ENCODE measurements around the gene MET.
"Not testable (repeated sequence)": the region's sequence is repeated elsewhere in the genome, so short reads cannot be mapped to it uniquely, and the experiment has no call there.

The MET gene

DNA sequence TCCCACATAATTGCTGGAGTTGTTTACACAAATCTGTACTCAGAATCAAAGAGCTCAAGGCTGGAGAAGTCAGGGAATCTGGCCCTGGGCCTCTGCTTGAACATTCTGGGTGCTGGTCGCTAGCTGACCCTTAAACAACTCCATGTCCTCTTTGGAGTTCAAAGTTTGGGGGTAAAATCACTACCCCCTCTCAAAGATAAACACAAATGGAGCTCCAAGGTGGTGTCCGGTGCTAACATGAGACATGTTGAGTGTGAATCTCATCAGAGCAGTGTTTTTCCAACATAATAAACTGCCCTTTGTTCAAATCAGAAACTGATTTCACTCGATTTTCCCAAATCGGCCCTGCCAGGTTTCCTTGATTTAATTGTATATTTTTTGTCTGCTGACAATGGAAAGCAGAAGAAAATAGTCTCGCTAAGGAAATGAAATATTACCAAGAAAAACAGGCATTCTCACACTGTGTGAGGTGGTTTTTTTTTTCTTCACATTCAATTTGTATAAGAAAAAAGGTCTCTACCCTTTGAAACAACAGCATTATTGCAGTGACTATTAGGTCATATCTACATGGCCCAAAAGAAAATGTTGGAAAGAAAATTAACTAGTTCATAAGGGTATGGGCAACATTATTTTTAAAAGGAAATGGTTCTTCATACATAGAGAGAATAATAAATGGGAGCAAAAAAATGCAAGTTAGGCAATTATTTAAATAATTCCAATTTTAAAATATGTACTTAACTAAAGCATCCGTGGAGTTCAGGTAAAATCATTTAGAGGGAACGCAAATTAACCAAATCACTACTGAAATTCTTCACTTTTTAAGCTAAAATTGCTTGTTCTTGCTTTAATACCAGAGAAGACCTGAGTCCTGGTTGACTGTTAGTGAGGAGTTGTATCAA lies 134.3 kb downstream of the MET start:
- DNase-seq (ENCODE audit: low read depth in 3 of 3, low spot score in 1 of 3), result no peak

DNA sequence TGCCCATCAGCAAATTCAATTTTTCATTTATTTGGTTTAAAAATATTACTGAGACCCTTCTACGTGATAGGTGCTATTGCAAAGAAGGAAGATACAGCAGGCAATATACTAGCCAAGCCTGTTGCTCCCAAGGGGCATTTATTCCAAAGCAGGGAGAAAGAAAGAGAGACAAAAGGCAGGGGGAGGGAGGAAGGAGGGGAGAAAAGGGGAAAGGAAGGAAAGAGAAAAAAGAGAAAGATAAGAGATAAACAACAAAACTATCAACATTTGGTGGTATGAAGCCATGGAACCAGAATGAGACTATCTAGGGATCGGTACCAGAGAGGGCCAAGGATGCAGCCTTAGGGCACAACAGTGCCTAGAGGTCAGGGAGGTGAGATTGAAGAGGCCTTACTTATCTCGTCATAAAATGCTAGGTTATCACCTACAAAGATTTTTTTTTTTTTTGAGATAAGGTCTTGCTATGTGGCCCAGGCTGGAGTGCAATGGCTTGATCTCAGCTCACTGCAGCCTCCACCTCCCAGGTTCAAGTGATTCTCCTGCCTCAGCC lies 135.1 kb downstream of the MET start:
- no peak for DNase-seq (ENCODE audit: low read depth in 3 of 3, low spot score in 1 of 3)

- no peak for DNase-seq (ENCODE audit: low read depth in 3 of 3, low spot score in 1 of 3)
Measured at GRCh38 chr7:116809636-116810266, 137.8 kb downstream of the MET start.

DNA sequence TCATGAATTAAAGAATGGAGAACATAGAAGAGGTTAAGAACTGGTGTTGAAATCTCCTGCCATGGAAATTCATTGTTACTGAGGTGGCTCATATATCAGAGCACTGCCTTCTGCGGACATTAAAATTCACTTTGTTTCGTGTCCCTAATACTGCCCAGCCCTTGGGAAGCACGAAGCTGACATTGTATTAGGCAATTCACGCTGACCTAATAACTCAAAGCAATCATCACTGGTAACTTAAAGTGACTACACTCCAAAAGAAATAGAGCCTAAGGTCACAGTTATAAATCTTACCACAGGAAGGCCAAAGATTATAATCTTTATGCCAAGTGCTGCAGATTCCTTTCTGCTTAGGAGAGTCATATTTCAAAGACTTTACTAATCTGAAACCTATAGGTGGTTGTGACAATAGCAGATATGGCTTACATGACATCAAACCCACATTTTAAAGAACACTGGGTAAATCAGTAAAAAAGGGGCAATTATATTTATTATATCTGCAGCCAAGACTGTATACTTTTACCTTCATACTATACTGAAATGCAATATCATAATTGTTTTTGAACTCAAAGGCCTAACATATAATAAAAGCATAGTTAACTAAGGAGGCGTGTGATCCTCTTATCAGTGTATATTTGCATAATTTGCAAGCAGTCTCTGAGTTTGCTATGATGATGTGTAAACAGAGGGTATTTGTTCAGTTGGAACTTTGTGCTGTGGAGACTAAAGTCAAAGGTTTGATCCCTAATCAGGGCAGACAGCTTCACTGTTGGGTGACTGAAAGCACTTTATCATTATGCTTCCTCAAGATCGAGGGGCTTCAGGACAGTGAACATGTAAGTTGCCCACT lies 138.5 kb downstream of the MET start:
- no peak for DNase-seq (ENCODE audit: low read depth in 3 of 3, low spot score in 1 of 3)

DNA sequence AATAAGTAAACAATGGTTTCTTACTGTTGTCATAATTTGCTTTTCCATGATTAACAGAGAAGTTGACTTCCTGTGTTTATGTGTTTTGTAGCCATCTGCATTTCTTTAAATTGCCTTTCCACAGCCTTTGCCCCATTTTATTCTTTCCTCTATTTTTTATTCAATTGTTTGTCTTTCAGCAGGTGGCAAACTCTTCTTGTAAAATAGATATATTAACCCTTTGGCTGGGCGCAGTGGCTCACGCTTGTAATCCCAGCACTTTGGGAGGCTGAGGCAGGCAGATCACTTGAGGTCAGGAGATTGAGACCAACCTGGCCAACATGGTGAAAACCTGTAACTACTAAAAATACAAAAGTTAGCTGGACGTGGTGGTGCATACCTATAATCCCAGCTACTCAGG lies 139.8 kb downstream of the MET start:
- DNase-seq (ENCODE audit: low read depth in 3 of 3, low spot score in 1 of 3), result no peak

- no peak for DNase-seq (ENCODE audit: low read depth in 3 of 3, low spot score in 1 of 3)
Measured at GRCh38 chr7:116812860-116813259, 140.9 kb downstream of the MET start.

DNA sequence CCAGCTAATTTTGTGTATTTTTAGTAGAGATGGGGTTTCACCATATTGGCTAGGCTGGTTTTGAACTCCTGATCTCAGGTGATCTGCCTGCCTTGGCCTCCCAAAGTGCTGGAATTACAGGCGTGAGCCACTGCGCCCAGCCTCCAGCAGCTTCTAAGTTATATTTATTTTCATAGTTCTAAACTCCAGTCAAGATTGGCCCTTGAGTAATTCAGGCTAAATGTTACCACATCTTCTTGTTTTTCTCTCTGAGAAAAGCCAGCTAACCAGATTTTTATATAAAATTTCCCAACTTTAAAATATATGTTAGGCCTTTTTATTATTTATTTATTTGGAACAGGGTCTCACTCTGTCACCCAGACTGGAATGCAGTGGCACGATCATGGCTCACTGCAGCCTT lies 141.4 kb downstream of the MET start:
- DNase-seq (ENCODE audit: low read depth in 3 of 3, low spot score in 1 of 3), result not testable (repeated sequence)

DNA sequence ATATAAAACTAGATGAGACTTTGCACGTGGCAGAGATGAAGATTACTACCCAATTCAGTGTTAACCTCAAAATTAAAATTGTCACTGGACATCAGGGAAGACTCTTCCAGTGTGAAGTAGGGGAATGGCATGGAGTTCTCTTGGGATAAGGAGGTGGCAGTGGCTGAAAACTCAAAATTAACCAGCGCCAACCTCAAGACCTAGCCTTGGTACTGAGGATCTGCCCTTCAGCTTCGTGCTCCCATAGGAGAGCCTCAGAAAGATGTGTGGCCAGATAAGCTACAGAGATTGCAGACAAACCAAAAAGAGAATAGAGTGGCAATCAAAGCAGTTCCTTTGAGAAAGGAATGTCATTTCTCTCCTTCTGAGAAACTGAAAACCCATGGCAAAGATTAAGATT lies 143.0 kb downstream of the MET start:
- no peak for DNase-seq (ENCODE audit: low read depth in 3 of 3, low spot score in 1 of 3)

GRCh38 chr7:116820149-116820548 lies 148.2 kb downstream of the MET start:
- no peak for DNase-seq (ENCODE audit: low read depth in 3 of 3, low spot score in 1 of 3)

DNA sequence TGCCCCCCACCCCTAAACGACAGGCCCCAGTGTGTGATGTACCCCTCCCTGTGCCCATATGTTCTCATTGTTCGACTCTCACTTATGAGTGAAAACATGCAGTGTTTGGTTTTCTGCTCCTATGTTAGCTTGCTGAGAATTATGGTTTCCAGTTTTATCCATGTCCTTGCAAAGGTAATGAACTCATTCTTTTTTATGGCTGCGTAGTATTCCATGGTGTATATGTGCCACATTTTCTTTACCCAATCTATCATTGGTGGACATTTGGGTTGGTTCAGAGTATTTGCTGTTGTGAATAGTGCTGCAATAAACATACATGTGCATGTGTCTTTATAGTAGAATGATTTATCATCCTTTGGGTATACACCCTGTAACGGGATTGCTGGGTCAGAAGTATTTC lies 149.7 kb downstream of the MET start:
- not testable (repeated sequence) for DNase-seq (ENCODE audit: low read depth in 3 of 3, low spot score in 1 of 3)

DNA sequence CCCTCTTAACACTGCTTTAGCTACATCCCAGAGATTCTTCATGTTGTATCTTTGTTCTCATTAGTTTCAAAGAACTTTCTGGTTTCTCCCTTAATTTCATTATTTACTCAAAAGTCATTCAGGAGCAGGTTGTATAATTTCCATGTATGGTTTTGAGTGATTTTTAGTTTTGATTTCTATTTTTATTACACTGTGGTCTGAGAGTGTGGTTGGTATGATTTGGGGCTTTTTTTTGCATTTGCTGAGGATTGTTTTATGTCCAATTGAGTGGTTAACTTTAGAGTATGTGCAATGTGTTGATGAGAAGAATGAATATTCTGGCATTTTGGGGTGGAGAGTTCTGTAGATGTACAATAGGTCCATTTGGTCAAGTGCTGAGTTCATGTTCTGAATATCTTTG lies 152.5 kb downstream of the MET start:
- no peak for DNase-seq (ENCODE audit: low read depth in 3 of 3, low spot score in 1 of 3)

DNA sequence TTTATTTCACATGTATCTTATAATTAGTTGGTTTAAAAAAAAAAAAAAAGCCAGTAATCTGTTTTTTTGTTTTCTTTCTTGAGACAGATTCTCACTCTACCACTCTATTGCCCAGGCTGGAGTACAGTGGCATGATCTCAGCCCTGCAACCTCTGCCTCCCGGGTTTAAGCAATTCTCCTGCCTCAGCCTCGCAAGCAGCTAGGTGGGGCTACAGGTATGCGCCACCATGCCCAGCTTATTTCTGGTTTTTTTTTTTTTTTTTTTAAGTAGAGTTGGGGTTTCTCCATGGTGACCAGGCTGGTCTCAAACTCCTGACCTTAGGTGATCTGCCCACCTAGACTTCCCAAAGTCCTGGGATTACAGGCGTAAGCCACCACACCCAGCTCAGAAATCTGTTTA lies 156.3 kb downstream of the MET start:
- DNase-seq (ENCODE audit: low read depth in 3 of 3, low spot score in 1 of 3), result no peak

GRCh38 chr7:116829041-116829440 lies 157.0 kb downstream of the MET start:
- no peak for DNase-seq (ENCODE audit: low read depth in 3 of 3, low spot score in 1 of 3)

DNA sequence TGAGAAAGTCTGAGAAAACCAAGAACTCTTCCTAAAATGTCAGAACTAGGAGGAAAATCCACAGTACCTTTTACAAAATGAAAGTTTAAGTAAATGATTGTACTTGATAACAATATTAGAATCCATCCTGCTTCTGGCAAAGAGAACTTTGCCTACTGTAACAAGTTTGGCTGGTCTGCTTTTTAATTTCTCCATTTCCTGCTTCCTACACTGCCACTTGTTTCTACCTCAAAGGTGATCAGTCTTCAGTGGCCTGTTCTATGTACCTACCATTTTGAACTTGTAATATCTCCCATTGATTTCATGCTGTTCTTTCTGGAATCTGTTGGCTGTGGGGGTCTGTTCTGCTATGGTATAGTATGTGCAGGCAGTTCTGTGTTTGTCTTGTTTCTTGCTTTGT lies 157.5 kb downstream of the MET start:
- DNase-seq (ENCODE audit: low read depth in 3 of 3, low spot score in 1 of 3), result no peak

GRCh38 chr7:116832692-116833091 lies 160.7 kb downstream of the MET start:
- no peak for DNase-seq (ENCODE audit: low read depth in 3 of 3, low spot score in 1 of 3)

GRCh38 chr7:116834815-116835504 lies 163.0 kb downstream of the MET start:
- DNase-seq (ENCODE audit: low read depth in 3 of 3, low spot score in 1 of 3), result no peak

DNA sequence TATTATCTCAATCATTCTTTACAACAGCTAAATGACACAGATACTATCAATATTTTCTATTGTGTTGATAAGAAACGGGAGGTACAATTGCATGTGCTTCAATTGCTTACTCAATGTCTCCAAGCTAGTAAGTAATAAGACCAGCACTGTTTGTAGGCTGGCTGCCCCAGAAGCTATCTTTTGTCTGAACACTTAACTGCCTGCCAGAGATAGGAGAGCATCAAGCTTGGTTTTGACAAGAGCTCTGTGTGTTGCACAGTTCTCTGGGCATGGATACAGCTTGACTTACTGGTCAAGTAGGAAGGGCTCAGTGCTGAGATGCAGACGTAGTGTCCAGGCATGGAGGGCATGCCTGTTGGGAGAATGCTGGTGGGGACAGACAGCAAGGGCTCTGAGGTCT lies 164.1 kb downstream of the MET start:
- no peak for DNase-seq (ENCODE audit: low read depth in 3 of 3, low spot score in 1 of 3)

GRCh38 chr7:116836911-116837310 lies 164.9 kb downstream of the MET start:
- DNase-seq (ENCODE audit: low read depth in 3 of 3, low spot score in 1 of 3), result no peak

DNA sequence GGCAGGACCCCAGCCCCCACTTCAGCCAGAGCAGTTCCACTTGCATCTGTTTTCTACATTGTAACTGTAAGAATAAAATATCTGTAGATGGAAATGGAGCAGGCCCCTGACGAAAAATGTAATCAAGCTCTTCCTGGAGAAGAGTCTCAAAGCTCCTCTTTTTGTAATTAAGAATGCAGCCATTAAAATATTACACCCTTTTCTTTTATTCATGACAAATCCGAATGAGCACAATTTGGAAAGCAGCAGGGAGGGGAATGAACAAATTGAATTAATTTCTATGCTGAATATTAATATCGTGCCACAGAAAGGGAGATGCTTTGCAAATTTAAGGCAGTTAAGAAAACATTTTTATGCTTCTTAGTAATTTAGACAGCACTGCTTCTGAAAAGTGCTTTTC lies 165.6 kb downstream of the MET start:
- DNase-seq (ENCODE audit: low read depth in 3 of 3, low spot score in 1 of 3), result no peak

- no peak for DNase-seq (ENCODE audit: low read depth in 3 of 3, low spot score in 1 of 3)
Measured at GRCh38 chr7:116840256-116840655, 168.3 kb downstream of the MET start.

- no peak for DNase-seq (ENCODE audit: low read depth in 3 of 3, low spot score in 1 of 3)
Measured at GRCh38 chr7:116842371-116842770, 170.4 kb downstream of the MET start.

All from stimulated activated CD4-positive, alpha-beta T cell treated with anti-CD3 and anti-CD28 coated beads, TNF-alpha, amount 100 ng/mL, for 1 hour (primary cell).